ENCODE measurements around the gene NCKAP5. TPM values are rescaled to one million over a fixed set of nuclear protein-coding genes. Genes with fewer than 3 reads are reported as not detected.

The NCKAP5 gene
- total and polyA plus RNA-seq, 2 of the 13 experiments (the other 11 are each of a cell fraction or from before 2014, with no cell fraction given) = 0.01 TPM; not detected in 1

DNA sequence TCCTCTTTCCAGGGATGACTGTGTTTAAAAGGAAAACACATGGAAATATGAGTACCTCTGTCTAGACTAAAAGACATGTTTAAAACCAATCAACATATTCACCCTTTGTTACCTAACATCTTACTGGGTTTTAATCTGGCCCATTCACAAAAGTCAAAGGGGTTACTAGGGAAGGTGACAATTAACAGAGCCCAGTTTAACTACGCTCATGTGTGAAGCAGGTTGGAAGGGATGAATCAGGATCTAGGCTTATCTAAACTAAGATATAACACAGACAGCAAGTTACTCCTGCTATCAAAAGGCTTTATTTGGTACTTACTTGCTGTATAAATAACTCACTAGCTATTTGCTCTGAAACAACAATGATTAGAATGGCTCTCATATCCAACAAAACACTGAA, 337.0 kb downstream of the NCKAP5 start:
- Histone ChIP-seq H3K36me3 (replicated peaks in 1 of 2; ENCODE audit: control insufficient read depth in 1 of 2, insufficient read depth in 2 of 2, low read length in 2 of 2) (no peaks in the 10 kb centered on the region), H3K9ac (ENCODE audit: insufficient read depth, low read depth, low read length) (no peak overlapping the region), H3K4me1 (ENCODE audit: insufficient read depth, low read length) (no peaks in the 10 kb centered on the region), H4K20me1 (ENCODE audit: insufficient read depth, low read length) (no peaks in the 10 kb centered on the region), H3K27ac (ENCODE audit: extremely low read length, insufficient read depth, low read length) (no peak overlapping the region), H2AFZ (ENCODE audit: low read length) (no peak overlapping the region), H3K4me3 (replicated peaks in 1 of 3; ENCODE audit: insufficient read depth in 1 of 3, low read depth in 2 of 3, low read length in 3 of 3) (no peak overlapping the region), H3K27me3 (ENCODE audit: control insufficient read depth in 1 of 2, insufficient read depth in 2 of 2, low read length in 2 of 2) (no peaks in the 10 kb centered on the region), H3K9me3 (ENCODE audit: low read length) (peaks cover 17% of the 10 kb centered on the region; the same call in 1 of the 2 replicates), H3K79me2 (ENCODE audit: insufficient read depth, low read length) (no peaks in the 10 kb centered on the region), H3K4me2 (ENCODE audit: low read depth, low read length) (no peak overlapping the region)
- POLR2A ChIA-PET = no interaction called here
- no peak for ATAC-seq
- in situ Hi-C loops (cut with HindIII; ENCODE audit: extremely low pct_ligation_motif_present, low pct_unique_long_range_greater_than_20kb) = no loop called here
- intact Hi-C loops (cut with micrococcal nuclease; ENCODE audit: unreplicated experiment) = no loop called here
- no TSS peak for BruUV-seq (replicated peaks)
- CTCF ChIA-PET (ENCODE audit: low intra/inter-chr PET ratio, low total read pairs) = no interaction called here
- 13% methylated on average over 1 of the region's 1 CpG for WGBS (ENCODE audit: low lambda C conversion rate)
- DNase-seq (ENCODE audit: low spot score) = no peak
- FAIRE-seq = no peak
- TF ChIP-seq, protein P1, sequence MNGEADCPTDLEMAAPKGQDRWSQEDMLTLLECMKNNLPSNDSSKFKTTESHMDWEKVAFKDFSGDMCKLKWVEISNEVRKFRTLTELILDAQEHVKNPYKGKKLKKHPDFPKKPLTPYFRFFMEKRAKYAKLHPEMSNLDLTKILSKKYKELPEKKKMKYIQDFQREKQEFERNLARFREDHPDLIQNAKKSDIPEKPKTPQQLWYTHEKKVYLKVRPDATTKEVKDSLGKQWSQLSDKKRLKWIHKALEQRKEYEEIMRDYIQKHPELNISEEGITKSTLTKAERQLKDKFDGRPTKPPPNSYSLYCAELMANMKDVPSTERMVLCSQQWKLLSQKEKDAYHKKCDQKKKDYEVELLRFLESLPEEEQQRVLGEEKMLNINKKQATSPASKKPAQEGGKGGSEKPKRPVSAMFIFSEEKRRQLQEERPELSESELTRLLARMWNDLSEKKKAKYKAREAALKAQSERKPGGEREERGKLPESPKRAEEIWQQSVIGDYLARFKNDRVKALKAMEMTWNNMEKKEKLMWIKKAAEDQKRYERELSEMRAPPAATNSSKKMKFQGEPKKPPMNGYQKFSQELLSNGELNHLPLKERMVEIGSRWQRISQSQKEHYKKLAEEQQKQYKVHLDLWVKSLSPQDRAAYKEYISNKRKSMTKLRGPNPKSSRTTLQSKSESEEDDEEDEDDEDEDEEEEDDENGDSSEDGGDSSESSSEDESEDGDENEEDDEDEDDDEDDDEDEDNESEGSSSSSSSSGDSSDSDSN (CRISPR knock-in tag; IDR thresholded peaks at IDR 0.05) = no peak
- TF ChIP-seq HIVEP1 (CRISPR knock-in tag; IDR thresholded peaks at IDR 0.05) (no peak), ZHX2 (IDR thresholded peaks at IDR 0.05; ENCODE audit: low read depth) (no peak), ZHX2 (CRISPR knock-in tag; IDR thresholded peaks at IDR 0.05; ENCODE audit: borderline replicate concordance) (no peak), ZNF577 (CRISPR knock-in tag; IDR thresholded peaks at IDR 0.05; ENCODE audit: borderline replicate concordance, low read depth) (no peak), SOX6 (IDR thresholded peaks at IDR 0.05) (no peak), SOX6 (CRISPR knock-in tag; IDR thresholded peaks at IDR 0.05) (no peak), ZNF615 (CRISPR knock-in tag; IDR thresholded peaks at IDR 0.05; ENCODE audit: borderline replicate concordance) (no peak), RXRA (CRISPR knock-in tag; IDR thresholded peaks at IDR 0.05) (no peak), GMEB2 (CRISPR knock-in tag; IDR thresholded peaks at IDR 0.05; ENCODE audit: low read depth) (no peak), MTF2 (CRISPR knock-in tag; IDR thresholded peaks at IDR 0.05; ENCODE audit: borderline replicate concordance) (no peak), ATF1 (CRISPR knock-in tag; IDR thresholded peaks at IDR 0.05) (no peak), ZNF160 (CRISPR knock-in tag; IDR thresholded peaks at IDR 0.05) (no peak), FOSL1 (CRISPR knock-in tag; IDR thresholded peaks at IDR 0.05; ENCODE audit: borderline replicate concordance) (no peak), YEATS2 (CRISPR knock-in tag; IDR thresholded peaks at IDR 0.05; ENCODE audit: borderline replicate concordance) (no peak), KAT7 (CRISPR knock-in tag; IDR thresholded peaks at IDR 0.05; ENCODE audit: borderline replicate concordance) (no peak)

All from HepG2 (cell line).